Measurements from ENCODE around the gene LRP4. TPM values are rescaled to one million over a fixed set of nuclear protein-coding genes. Genes with fewer than 3 reads are reported as not detected.

The LRP4 gene
- total and polyA plus RNA-seq, 3 donors from 2014 or later, result 4.9 to 8.1 (median 7.8) TPM

GRCh38 chr11:46856605-46857343 lies 61.6 kb downstream of the LRP4 start:
- H3K27me3 ChIP-seq, result no peaks in the 10 kb centered on the region
- no peak for DNase-seq
- peaks cover 3% of the 10 kb centered on the region for H3K4me1 ChIP-seq
- TF ChIP-seq, protein P1, sequence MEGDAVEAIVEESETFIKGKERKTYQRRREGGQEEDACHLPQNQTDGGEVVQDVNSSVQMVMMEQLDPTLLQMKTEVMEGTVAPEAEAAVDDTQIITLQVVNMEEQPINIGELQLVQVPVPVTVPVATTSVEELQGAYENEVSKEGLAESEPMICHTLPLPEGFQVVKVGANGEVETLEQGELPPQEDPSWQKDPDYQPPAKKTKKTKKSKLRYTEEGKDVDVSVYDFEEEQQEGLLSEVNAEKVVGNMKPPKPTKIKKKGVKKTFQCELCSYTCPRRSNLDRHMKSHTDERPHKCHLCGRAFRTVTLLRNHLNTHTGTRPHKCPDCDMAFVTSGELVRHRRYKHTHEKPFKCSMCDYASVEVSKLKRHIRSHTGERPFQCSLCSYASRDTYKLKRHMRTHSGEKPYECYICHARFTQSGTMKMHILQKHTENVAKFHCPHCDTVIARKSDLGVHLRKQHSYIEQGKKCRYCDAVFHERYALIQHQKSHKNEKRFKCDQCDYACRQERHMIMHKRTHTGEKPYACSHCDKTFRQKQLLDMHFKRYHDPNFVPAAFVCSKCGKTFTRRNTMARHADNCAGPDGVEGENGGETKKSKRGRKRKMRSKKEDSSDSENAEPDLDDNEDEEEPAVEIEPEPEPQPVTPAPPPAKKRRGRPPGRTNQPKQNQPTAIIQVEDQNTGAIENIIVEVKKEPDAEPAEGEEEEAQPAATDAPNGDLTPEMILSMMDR (IDR thresholded peaks at IDR 0.05), result no peak
- TF ChIP-seq POLR2A (IDR thresholded peaks at IDR 0.05), result no peak
- no peak overlapping the region for H3K27ac ChIP-seq
- H3K36me3 ChIP-seq (ENCODE audit: low read depth, missing control alignments), result no peaks in the 10 kb centered on the region
- no peak overlapping the region for H3K4me3 ChIP-seq
- no peaks in the 10 kb centered on the region for H3K9me3 ChIP-seq
- intact Hi-C loops (cut with DNase I; ENCODE audit: low total_unique reads), result no loop called here
- WGBS, 2 donors, result 67 to 69% methylated on average over 5 of the region's 5 CpGs

GRCh38 chr11:46855863-46856262 lies 62.5 kb downstream of the LRP4 start:
- Histone ChIP-seq H3K36me3 (ENCODE audit: low read depth, missing control alignments) (no peaks in the 10 kb centered on the region), H3K4me1 (peaks cover 3% of the 10 kb centered on the region), H3K27me3 (no peaks in the 10 kb centered on the region), H3K9me3 (no peaks in the 10 kb centered on the region), H3K27ac (peak overlapping the region in 1 of 2 donors; percentile 35), H3K4me3 (no peak overlapping the region)
- no peak for DNase-seq
- TF ChIP-seq POLR2A (IDR thresholded peaks at IDR 0.05), result no peak
- TF ChIP-seq, protein P1 (IDR thresholded peaks at IDR 0.05), result no peak
- WGBS, 2 donors, result 85 to 94% methylated on average over 2 of the region's 2 CpGs
- intact Hi-C loops (cut with DNase I; ENCODE audit: low total_unique reads), result no loop called here

DNA sequence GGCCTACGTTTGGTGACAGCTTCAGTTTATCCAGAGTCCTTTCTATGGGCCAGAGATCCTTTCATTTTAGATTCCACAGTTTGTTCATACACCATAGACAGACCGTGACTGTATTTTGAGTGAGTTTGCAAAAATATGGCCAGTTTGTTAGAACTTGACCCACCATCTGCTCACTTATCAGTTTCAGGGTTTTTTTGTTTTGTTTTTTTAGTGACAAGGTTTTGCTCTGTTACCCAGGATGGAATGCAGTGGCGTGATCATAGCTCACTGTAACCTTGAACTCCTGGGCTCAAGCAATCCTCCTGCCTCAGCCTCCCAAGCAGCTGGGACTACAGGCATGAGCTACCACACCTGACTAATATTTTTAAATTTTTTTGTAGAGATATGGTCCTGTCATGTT lies 63.2 kb downstream of the LRP4 start:
- Histone ChIP-seq H3K4me1 (peaks cover 3% of the 10 kb centered on the region), H3K36me3 (ENCODE audit: low read depth, missing control alignments) (no peaks in the 10 kb centered on the region), H3K27ac (peak overlapping the region in 1 of 2 donors; percentile 35), H3K27me3 (no peaks in the 10 kb centered on the region), H3K9me3 (no peaks in the 10 kb centered on the region), H3K4me3 (no peak overlapping the region)
- intact Hi-C loops (cut with DNase I; ENCODE audit: low total_unique reads), result no loop called here
- TF ChIP-seq POLR2A (IDR thresholded peaks at IDR 0.05), result no peak
- TF ChIP-seq, protein P1 (IDR thresholded peaks at IDR 0.05), result no peak
- no peak for DNase-seq
- WGBS, 2 donors, result 37 to 47% methylated on average over 3 of the region's 3 CpGs

- no peak for DNase-seq
- Histone ChIP-seq H3K4me3 (no peak overlapping the region), H3K4me1 (peaks cover 3% of the 10 kb centered on the region), H3K27ac (no peak overlapping the region), H3K36me3 (ENCODE audit: low read depth, missing control alignments) (no peaks in the 10 kb centered on the region), H3K9me3 (no peaks in the 10 kb centered on the region), H3K27me3 (no peaks in the 10 kb centered on the region)
- 68 to 74% methylated on average over 10 of the region's 10 CpGs for WGBS, 2 donors
- intact Hi-C loops (cut with DNase I; ENCODE audit: low total_unique reads), result no loop called here
- TF ChIP-seq POLR2A (IDR thresholded peaks at IDR 0.05), result no peak
- TF ChIP-seq, protein P1 (IDR thresholded peaks at IDR 0.05), result no peak
Observed at GRCh38 chr11:46850829-46851380, 67.4 kb downstream of the LRP4 start.

All from testis (tissue), 3 donors.